NCI-H2107 (cell line): ENCODE measurements around the gene FAM124A.

ENCODE experiments used
- DNase-seq: peaks from one replicate; lab custom pipeline; 2025; lab: John Stamatoyannopoulos, UW

Gene FAM124A

GRCh38 chr13:51243227-51243626 lies 21.0 kb downstream of the FAM124A start:
- DNase-seq: no peak

GRCh38 chr13:51243832-51244231 lies 21.6 kb downstream of the FAM124A start:
- DNase-seq: no peak

GRCh38 chr13:51244637-51245405 lies 22.6 kb downstream of the FAM124A start:
- DNase-seq: no peak

GRCh38 chr13:51245583-51245982 lies 23.4 kb downstream of the FAM124A start:
- DNase-seq: no peak

- DNase-seq: no peak
Observed at GRCh38 chr13:51246025-51246417, 23.8 kb downstream of the FAM124A start.

- no peak for DNase-seq
Observed at GRCh38 chr13:51246418-51247277, 24.4 kb downstream of the FAM124A start.

GRCh38 chr13:51249255-51249654 lies 27.1 kb downstream of the FAM124A start:
- DNase-seq: peak; percentile 45

- DNase-seq: no peak
Observed at GRCh38 chr13:51249770-51250741, 27.9 kb downstream of the FAM124A start.

GRCh38 chr13:51251480-51251879 lies 29.3 kb downstream of the FAM124A start:
- DNase-seq: no peak

GRCh38 chr13:51252954-51253532 lies 30.8 kb downstream of the FAM124A start:
- DNase-seq: no peak

GRCh38 chr13:51255556-51255955 lies 33.4 kb downstream of the FAM124A start:
- DNase-seq: no peak

GRCh38 chr13:51257187-51257586 lies 35.0 kb downstream of the FAM124A start:
- DNase-seq: no peak

GRCh38 chr13:51258612-51259548 lies 36.7 kb downstream of the FAM124A start:
- peak; percentile 34 for DNase-seq

- DNase-seq: no peak
Observed at GRCh38 chr13:51260154-51260553, 38.0 kb downstream of the FAM124A start.

- no peak for DNase-seq
Observed at GRCh38 chr13:51261610-51262249, 39.5 kb downstream of the FAM124A start.

- no peak for DNase-seq
Observed at GRCh38 chr13:51262501-51263211, 40.5 kb downstream of the FAM124A start.

GRCh38 chr13:51266642-51267041 lies 44.4 kb downstream of the FAM124A start:
- no peak for DNase-seq

- no peak for DNase-seq
Observed at GRCh38 chr13:51267622-51268021, 45.4 kb downstream of the FAM124A start.

- no peak for DNase-seq
Observed at GRCh38 chr13:51269039-51269438, 46.8 kb downstream of the FAM124A start.
